Nephron (organoid): ENCODE data around the gene PPP2R2B.

Source experiments
- H3K27ac Mint-ChIP-seq, 3 experiments: 2 replicates each; pipeline ENCODE4 v1.8.0; 2020; ENCODE audit warnings: mixed read lengths in 3 of 3, mild to moderate bottlenecking in 2 of 3, moderate library complexity in 1 of 3
- H3K27me3 Mint-ChIP-seq: 2 replicates; pipeline ENCODE4 v1.8.0; 2021; ENCODE audit warnings: low read depth, mild to moderate bottlenecking, moderate library complexity, mixed read lengths
- H3K36me3 Mint-ChIP-seq: 2 replicates; pipeline ENCODE4 v1.8.0; 2020; ENCODE audit warnings: low read depth, mixed read lengths
- H3K4me1 Mint-ChIP-seq: 2 replicates; pipeline ENCODE4 v1.8.0; 2020; ENCODE audit warnings: mixed read lengths
- H3K4me3 Mint-ChIP-seq, 3 experiments: 2 replicates each; pipeline ENCODE4 v1.8.0; 2020; ENCODE audit warnings: mild to moderate bottlenecking in 3 of 3, mixed read lengths in 3 of 3, moderate library complexity in 2 of 3
- H3K9me3 Mint-ChIP-seq: 2 replicates; pipeline ENCODE4 v1.8.0; 2020; ENCODE audit warnings: mixed read lengths
- TF ChIP-seq, protein P1 (sequence below), 3 experiments: fragments of 200-600 bp; sonication (generic); IDR thresholded peaks; one replicate each; pipeline ENCODE4 v1.5.0; 2021; ENCODE audit warnings: antibody characterized with exemption in 3 of 3; ENCODE audit not compliant: unreplicated experiment in 3 of 3

The PPP2R2B gene

DNA sequence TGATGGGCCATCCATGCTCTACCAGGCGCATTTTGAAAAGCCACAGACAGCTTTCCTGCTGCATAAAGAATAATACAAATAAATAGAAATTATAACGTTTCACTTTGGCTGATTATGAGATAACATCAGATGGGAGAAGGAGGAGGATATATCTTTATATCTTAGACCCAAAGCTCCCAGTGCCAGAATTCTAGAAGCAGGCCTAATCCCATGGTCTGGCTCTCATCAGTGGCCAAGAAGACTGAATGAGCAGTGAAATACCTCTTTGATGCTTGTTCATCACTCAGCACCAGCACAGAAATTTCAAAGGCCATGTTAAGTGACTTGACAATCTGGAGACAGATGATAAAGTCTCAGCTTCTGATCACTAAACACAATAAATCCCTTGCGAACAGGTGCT lies 107.6 kb downstream of the PPP2R2B start:
- H3K4me3 Mint-ChIP-seq = no peak overlapping the region
- TF ChIP-seq, protein P1, sequence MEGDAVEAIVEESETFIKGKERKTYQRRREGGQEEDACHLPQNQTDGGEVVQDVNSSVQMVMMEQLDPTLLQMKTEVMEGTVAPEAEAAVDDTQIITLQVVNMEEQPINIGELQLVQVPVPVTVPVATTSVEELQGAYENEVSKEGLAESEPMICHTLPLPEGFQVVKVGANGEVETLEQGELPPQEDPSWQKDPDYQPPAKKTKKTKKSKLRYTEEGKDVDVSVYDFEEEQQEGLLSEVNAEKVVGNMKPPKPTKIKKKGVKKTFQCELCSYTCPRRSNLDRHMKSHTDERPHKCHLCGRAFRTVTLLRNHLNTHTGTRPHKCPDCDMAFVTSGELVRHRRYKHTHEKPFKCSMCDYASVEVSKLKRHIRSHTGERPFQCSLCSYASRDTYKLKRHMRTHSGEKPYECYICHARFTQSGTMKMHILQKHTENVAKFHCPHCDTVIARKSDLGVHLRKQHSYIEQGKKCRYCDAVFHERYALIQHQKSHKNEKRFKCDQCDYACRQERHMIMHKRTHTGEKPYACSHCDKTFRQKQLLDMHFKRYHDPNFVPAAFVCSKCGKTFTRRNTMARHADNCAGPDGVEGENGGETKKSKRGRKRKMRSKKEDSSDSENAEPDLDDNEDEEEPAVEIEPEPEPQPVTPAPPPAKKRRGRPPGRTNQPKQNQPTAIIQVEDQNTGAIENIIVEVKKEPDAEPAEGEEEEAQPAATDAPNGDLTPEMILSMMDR (IDR thresholded peaks at IDR 0.05; ENCODE audit: unreplicated experiment in 3 of 3) = no peak
- no peak overlapping the region for H3K27ac Mint-ChIP-seq
- peaks cover 8% of the 10 kb centered on the region for H3K9me3 Mint-ChIP-seq
- no peaks in the 10 kb centered on the region for H3K36me3 Mint-ChIP-seq
- no peaks in the 10 kb centered on the region for H3K27me3 Mint-ChIP-seq
- no peaks in the 10 kb centered on the region for H3K4me1 Mint-ChIP-seq

DNA sequence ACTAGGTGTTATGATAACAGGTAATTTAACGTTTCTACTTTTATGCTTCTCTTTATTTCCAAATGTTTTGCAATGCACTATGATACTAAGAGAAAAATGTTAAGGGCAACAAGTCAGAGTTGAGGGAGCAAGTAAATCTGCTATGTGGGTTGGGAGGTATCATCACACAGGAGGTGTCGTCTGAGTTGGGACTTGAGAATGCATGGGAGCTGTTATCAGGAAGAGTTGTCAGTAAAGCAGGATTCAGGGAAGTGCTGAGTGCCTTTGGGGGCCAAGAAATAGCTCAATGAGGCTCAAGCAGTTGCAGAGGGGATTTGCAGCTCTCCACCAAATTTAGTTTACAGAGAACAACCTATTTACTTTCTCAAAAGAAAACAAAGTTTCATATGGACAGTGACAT lies 108.0 kb downstream of the PPP2R2B start:
- H3K36me3 Mint-ChIP-seq = no peaks in the 10 kb centered on the region

DNA sequence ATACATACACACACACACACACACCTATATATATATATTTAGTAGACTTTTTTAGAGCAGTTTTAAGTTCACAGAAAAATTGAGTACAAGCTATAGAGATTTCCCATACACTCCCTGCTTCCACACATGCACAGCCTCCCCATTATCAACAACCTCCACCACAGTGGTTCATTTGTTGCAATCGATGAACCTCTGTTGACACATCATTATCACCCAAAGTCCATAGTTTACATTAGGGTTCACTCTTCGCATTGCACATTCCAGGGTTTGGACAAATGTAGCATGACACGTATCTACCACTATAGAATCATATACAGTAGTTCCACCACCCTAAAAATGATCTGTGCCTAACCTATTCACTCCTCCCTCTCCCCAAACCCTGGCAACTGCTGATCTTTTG lies 111.0 kb downstream of the PPP2R2B start:
- H3K27me3 Mint-ChIP-seq = no peaks in the 10 kb centered on the region
- no peaks in the 10 kb centered on the region for H3K36me3 Mint-ChIP-seq
- no peak overlapping the region for H3K4me3 Mint-ChIP-seq
- no peaks in the 10 kb centered on the region for H3K9me3 Mint-ChIP-seq
- H3K27ac Mint-ChIP-seq = no peak overlapping the region
- TF ChIP-seq, protein P1 (IDR thresholded peaks at IDR 0.05; ENCODE audit: unreplicated experiment in 3 of 3) = no peak
- no peaks in the 10 kb centered on the region for H3K4me1 Mint-ChIP-seq

More for the DNA sequence above, 108.0 kb downstream of the PPP2R2B start:
- no peaks in the 10 kb centered on the region for H3K4me1 Mint-ChIP-seq
- no peak overlapping the region for H3K27ac Mint-ChIP-seq
- H3K9me3 Mint-ChIP-seq = peaks cover 4% of the 10 kb centered on the region
- H3K27me3 Mint-ChIP-seq = no peaks in the 10 kb centered on the region
- H3K4me3 Mint-ChIP-seq = no peak overlapping the region
- TF ChIP-seq, protein P1 (IDR thresholded peaks at IDR 0.05; ENCODE audit: unreplicated experiment in 3 of 3) = no peak

DNA sequence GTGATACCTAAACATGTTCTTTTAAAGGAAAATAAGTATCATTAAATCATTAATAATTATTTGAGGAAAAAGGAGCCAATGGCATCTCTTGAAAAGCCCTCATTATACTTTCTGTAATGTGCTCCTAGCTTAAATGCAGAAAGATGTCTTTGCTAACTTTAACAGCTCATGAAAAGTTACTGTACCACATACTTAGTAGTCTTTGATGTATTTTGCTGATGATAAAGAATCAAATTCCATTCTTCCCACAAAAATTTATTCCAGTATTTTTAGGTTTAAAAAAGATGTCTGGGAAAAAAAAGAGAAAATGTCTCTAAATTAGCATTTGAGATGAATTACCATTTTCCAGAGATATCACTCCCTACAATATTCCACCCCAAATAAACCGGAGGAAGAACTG lies 112.5 kb downstream of the PPP2R2B start:
- Mint-ChIP-seq H3K9me3 (no peaks in the 10 kb centered on the region), H3K4me1 (no peaks in the 10 kb centered on the region), H3K27ac (no peak overlapping the region), H3K36me3 (no peaks in the 10 kb centered on the region), H3K27me3 (peaks cover 5% of the 10 kb centered on the region), H3K4me3 (no peak overlapping the region)
- TF ChIP-seq, protein P1 (IDR thresholded peaks at IDR 0.05; ENCODE audit: unreplicated experiment in 3 of 3) = no peak

DNA sequence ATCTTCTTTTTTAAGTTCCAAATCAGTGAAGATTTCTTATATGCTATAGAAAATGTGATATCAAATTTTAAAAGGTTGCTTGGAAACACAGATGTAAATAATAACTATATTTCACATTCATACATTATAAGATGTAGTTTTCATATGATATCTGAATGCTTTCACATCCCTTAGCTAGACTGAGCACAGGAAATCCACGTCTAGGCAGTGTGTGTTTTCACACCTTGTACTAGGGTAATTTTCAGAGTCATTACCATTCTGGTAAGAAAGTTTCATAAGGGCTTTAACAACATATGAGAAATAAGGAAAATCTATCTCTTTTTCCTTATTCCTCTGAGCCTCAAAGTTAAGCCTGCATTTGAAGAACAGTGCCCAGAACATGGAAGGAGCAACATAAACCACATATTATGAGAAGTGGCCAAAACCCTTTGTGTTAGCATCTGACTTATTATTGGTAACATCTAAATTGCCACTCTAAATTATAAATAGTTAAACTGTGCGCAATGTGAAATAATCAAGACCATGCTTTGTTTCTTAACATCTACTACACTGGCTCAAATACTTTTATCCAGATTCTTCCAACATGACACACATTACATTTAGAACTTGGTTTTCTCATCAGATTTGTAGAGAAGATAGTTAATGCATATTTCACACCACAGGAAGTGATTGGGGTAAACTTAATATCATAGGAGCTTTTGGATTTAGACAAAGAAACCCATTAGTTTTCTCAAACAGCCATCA lies 113.3 kb downstream of the PPP2R2B start:
- Mint-ChIP-seq H3K4me3 (no peak overlapping the region), H3K4me1 (no peaks in the 10 kb centered on the region), H3K9me3 (peaks cover 4% of the 10 kb centered on the region), H3K27ac (no peak overlapping the region), H3K36me3 (no peaks in the 10 kb centered on the region), H3K27me3 (peaks cover 5% of the 10 kb centered on the region)
- TF ChIP-seq, protein P1 (IDR thresholded peaks at IDR 0.05; ENCODE audit: unreplicated experiment in 3 of 3) = no peak

DNA sequence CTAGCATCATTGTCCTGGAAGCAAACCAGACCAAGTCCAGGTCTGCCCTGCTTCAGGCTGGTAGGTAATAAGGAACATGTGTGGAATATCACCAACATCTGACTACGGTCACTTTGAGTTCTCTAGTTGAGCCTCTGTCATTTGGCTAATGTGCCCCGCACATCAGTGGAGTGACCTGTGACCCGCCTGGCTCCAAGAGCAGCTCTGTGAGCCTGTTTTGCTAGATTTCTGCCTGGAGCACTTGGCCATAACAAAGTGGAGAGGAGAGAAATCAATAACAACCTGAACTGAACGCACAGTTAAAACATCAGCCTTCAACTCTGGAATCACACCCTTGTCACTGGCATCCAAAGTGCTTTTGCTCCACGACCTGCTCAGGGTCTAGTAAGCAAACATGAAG lies 115.7 kb downstream of the PPP2R2B start:
- no peaks in the 10 kb centered on the region for H3K36me3 Mint-ChIP-seq
- peaks cover 5% of the 10 kb centered on the region for H3K27me3 Mint-ChIP-seq
- peaks cover 5% of the 10 kb centered on the region for H3K9me3 Mint-ChIP-seq
- no peak overlapping the region for H3K27ac Mint-ChIP-seq
- H3K4me3 Mint-ChIP-seq = no peak overlapping the region
- TF ChIP-seq, protein P1 (IDR thresholded peaks at IDR 0.05; ENCODE audit: unreplicated experiment in 3 of 3) = no peak
- no peaks in the 10 kb centered on the region for H3K4me1 Mint-ChIP-seq
